Sigmoid colon (tissue), 3 donors: Measurements from ENCODE around the gene PCBP3.

Source experiments
- POLR2A ChIP-seq, 2 donors: fragments of 450-650 bp; IDR thresholded peaks; one replicate each; pipeline ENCODE4 v1.6.1; 2016; ENCODE audit warnings: antibody characterized with exemption in 2 of 2, mild to moderate bottlenecking in 2 of 2, moderate library complexity in 2 of 2
- TF ChIP-seq, protein P1 (sequence below), 4 experiments: fragments of 450-650 bp in 3 of 4; fragments of 200-600 bp in 1 of 4; IDR thresholded peaks; one replicate each; pipeline ENCODE4 v1.5.1; 2016 to 2019; ENCODE audit warnings: antibody characterized with exemption in 4 of 4, mild to moderate bottlenecking in 3 of 4, moderate library complexity in 2 of 4

- TF ChIP-seq, protein P1, sequence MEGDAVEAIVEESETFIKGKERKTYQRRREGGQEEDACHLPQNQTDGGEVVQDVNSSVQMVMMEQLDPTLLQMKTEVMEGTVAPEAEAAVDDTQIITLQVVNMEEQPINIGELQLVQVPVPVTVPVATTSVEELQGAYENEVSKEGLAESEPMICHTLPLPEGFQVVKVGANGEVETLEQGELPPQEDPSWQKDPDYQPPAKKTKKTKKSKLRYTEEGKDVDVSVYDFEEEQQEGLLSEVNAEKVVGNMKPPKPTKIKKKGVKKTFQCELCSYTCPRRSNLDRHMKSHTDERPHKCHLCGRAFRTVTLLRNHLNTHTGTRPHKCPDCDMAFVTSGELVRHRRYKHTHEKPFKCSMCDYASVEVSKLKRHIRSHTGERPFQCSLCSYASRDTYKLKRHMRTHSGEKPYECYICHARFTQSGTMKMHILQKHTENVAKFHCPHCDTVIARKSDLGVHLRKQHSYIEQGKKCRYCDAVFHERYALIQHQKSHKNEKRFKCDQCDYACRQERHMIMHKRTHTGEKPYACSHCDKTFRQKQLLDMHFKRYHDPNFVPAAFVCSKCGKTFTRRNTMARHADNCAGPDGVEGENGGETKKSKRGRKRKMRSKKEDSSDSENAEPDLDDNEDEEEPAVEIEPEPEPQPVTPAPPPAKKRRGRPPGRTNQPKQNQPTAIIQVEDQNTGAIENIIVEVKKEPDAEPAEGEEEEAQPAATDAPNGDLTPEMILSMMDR (IDR thresholded peaks at IDR 0.05) = no peak
- no peak for TF ChIP-seq POLR2A (IDR thresholded peaks at IDR 0.05)
Measured at GRCh38 chr21:45941717-45942546, 298.4 kb downstream of the PCBP3 start.
